Measurements from ENCODE around the gene ZPLD1.

DNA sequence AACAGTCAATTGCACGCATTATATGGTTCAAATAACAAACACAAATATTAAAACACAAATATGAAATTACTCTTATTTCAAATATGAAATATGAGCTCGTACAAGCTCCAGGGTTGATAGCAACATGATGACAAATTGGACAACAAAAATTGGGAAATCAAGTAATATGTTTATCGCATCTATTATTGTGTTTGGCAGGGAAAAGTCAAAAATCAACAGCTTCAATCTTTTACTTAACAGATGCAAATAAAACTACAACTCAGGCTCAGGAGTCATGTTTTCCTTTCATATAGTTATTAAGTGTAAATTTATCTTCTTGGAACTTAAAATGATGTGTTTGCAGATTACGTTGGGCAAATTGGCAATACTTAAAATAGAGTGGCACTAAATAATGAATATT, 41.4 kb downstream of the ZPLD1 start:
- TF ChIP-seq, protein P1, sequence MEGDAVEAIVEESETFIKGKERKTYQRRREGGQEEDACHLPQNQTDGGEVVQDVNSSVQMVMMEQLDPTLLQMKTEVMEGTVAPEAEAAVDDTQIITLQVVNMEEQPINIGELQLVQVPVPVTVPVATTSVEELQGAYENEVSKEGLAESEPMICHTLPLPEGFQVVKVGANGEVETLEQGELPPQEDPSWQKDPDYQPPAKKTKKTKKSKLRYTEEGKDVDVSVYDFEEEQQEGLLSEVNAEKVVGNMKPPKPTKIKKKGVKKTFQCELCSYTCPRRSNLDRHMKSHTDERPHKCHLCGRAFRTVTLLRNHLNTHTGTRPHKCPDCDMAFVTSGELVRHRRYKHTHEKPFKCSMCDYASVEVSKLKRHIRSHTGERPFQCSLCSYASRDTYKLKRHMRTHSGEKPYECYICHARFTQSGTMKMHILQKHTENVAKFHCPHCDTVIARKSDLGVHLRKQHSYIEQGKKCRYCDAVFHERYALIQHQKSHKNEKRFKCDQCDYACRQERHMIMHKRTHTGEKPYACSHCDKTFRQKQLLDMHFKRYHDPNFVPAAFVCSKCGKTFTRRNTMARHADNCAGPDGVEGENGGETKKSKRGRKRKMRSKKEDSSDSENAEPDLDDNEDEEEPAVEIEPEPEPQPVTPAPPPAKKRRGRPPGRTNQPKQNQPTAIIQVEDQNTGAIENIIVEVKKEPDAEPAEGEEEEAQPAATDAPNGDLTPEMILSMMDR (IDR thresholded peaks at IDR 0.05; ENCODE audit: borderline replicate concordance, extremely low read depth, low read length, poor library complexity, severe bottlenecking): no peak
- TF ChIP-seq EZH2 (IDR thresholded peaks at IDR 0.05; ENCODE audit: borderline replicate concordance, low read depth, low read length, severe bottlenecking): no peak

Measured in DND-41 (cell line).